SH-SY5Y (cell line): Measurements from ENCODE around the gene C1QBP.

Source experiments
- GATA2 ChIP-seq: IDR thresholded peaks from 2 replicates; pipeline ENCODE4 v1.6.1; 2011; ENCODE audit warnings: mild to moderate bottlenecking, low read depth, low read length
- GATA3 ChIP-seq: IDR thresholded peaks from 2 replicates; pipeline ENCODE4 v1.6.1; 2011; ENCODE audit warnings: low read depth, mild to moderate bottlenecking, low read length, moderate library complexity

GRCh38 chr17:5422505-5422904, 16.4 kb downstream of the C1QBP start:
- TF ChIP-seq GATA2 (no peak), GATA3 (no peak)
